ENCODE results near the gene ZBTB49. TPM values are rescaled to one million over a fixed set of nuclear protein-coding genes. Genes with fewer than 3 reads are reported as not detected.
"Not testable (repeated sequence)": the region's sequence is repeated elsewhere in the genome, so short reads cannot be mapped to it uniquely, and the experiment has no call there.

The ZBTB49 gene
- total RNA-seq, 4 donors from 2014 or later = 2.9 to 5.9 (median 3.4) TPM

- intact Hi-C loops (cut with DNase I) = no loop called here
- Histone ChIP-seq H3K4me1 (no peaks in the 10 kb centered on the region), H3K9me3 (no peaks in the 10 kb centered on the region), H3K4me3 (no peak overlapping the region), H3K27ac (replicated peaks in 1 of 4) (no peak overlapping the region), H3K36me3 (no peaks in the 10 kb centered on the region), H3K27me3 (peaks cover 0 to 8% (median 0%) of the 10 kb centered on the region in 4 donors)
- no peak for DNase-seq (ENCODE audit: extremely low spot score)
- WGBS = 71% methylated on average over 8 of the region's 10 CpGs
- TF ChIP-seq POLR2A (IDR thresholded peaks at IDR 0.05; ENCODE audit: low read depth) (no peak), POLR2AphosphoS5 (IDR thresholded peaks at IDR 0.05) (peak in 1 of 2 donors; percentile 25)
These were observed 33.3 kb upstream of the ZBTB49 start for GRCh38 chr4:4256799-4257198.

- H3K4me1 ChIP-seq; DNase-seq (ENCODE audit: extremely low spot score); H3K36me3 ChIP-seq; intact Hi-C loops (cut with DNase I); H3K4me3 ChIP-seq; H3K27me3 ChIP-seq; H3K9me3 ChIP-seq; H3K27ac ChIP-seq (replicated peaks in 1 of 4): not testable (repeated sequence)
- WGBS = 87% methylated on average over 3 of the region's 3 CpGs
These were observed 32.3 kb upstream of the ZBTB49 start for GRCh38 chr4:4257705-4258104.

- 46% methylated on average over 9 of the region's 9 CpGs for WGBS
- TF ChIP-seq POLR2AphosphoS5 (IDR thresholded peaks at IDR 0.05) = no peak
- no peak for TF ChIP-seq EP300 (IDR thresholded peaks at IDR 0.05)
- no peak for TF ChIP-seq CTCF (IDR thresholded peaks at IDR 0.05)
- TF ChIP-seq POLR2A (IDR thresholded peaks at IDR 0.05; ENCODE audit: low read depth) = no peak
- no peaks in the 10 kb centered on the region for H3K4me1 ChIP-seq
- no peaks in the 10 kb centered on the region for H3K9me3 ChIP-seq
- no peak overlapping the region for H3K4me3 ChIP-seq
- intact Hi-C loops (cut with DNase I) = loop anchor here (5.0 kb wide), 1 partner anchor 603 kb away; no protein-coding TSS in a partner anchor
- no peak for DNase-seq (ENCODE audit: extremely low spot score)
- no peak overlapping the region for H3K27ac ChIP-seq (replicated peaks in 1 of 4)
- peaks cover 0 to 5% (median 0%) of the 10 kb centered on the region in 4 donors for H3K27me3 ChIP-seq
- no peaks in the 10 kb centered on the region for H3K36me3 ChIP-seq
These were observed 30.5 kb upstream of the ZBTB49 start for GRCh38 chr4:4259484-4260100.

GRCh38 chr4:4260185-4260751 lies 29.8 kb upstream of the ZBTB49 start:
- H3K4me3 ChIP-seq = no peak overlapping the region
- no peak for DNase-seq (ENCODE audit: extremely low spot score)
- H3K36me3 ChIP-seq = no peaks in the 10 kb centered on the region
- TF ChIP-seq POLR2A (IDR thresholded peaks at IDR 0.05; ENCODE audit: low read depth) = no peak
- no peak for TF ChIP-seq EP300 (IDR thresholded peaks at IDR 0.05)
- peak in 1 of 3 experiments; percentile 9 for TF ChIP-seq CTCF (IDR thresholded peaks at IDR 0.05)
- no peak for TF ChIP-seq POLR2AphosphoS5 (IDR thresholded peaks at IDR 0.05)
- H3K27ac ChIP-seq (replicated peaks in 1 of 4) = no peak overlapping the region
- intact Hi-C loops (cut with DNase I) = loop anchor here (5.0 kb wide), 1 partner anchor 602 kb away; no protein-coding TSS in a partner anchor
- peaks cover 0 to under 1% (median 0%) of the 10 kb centered on the region in 4 donors for H3K27me3 ChIP-seq
- H3K9me3 ChIP-seq = no peaks in the 10 kb centered on the region
- 82% methylated on average over 6 of the region's 6 CpGs for WGBS
- no peaks in the 10 kb centered on the region for H3K4me1 ChIP-seq

- no peaks in the 10 kb centered on the region for H3K27me3 ChIP-seq
- peaks cover 28 to 60% (median 37%) of the 10 kb centered on the region in 4 donors for H3K36me3 ChIP-seq
- H3K9me3 ChIP-seq = no peaks in the 10 kb centered on the region
- no peak overlapping the region for H3K4me3 ChIP-seq
- no peak overlapping the region for H3K27ac ChIP-seq (replicated peaks in 1 of 4)
- no peak for DNase-seq (ENCODE audit: extremely low spot score)
- TF ChIP-seq POLR2AphosphoS5 (IDR thresholded peaks at IDR 0.05) (no peak), POLR2A (IDR thresholded peaks at IDR 0.05; ENCODE audit: low read depth) (no peak), CTCF (IDR thresholded peaks at IDR 0.05) (no peak), EP300 (IDR thresholded peaks at IDR 0.05) (no peak)
- intact Hi-C loops (cut with DNase I) = no loop called here
- H3K4me1 ChIP-seq = no peaks in the 10 kb centered on the region
- WGBS = 88% methylated on average over 5 of the region's 5 CpGs
These were observed 22.1 kb upstream of the ZBTB49 start for GRCh38 chr4:4267981-4268380.
